Daoy (cell line): Measurements from ENCODE around the gene RALA. TPM values are rescaled to one million over a fixed set of nuclear protein-coding genes. Genes with fewer than 3 reads are reported as not detected.
"Not testable (repeated sequence)": the region's sequence is repeated elsewhere in the genome, so short reads cannot be mapped to it uniquely, and the experiment has no call there.

ENCODE experiments used
- DNase-seq: peaks from one replicate; pipeline ENCODE4 v3.0.0-alpha.2; 2015; ENCODE audit warnings: low read depth
- total RNA-seq: library from RNA; depleted of rRNA; stranded (reverse); fragments of >200 nt; shearing (Covaris generic); gene quantifications from 2 replicates; pipeline ENCODE4 v1.2.3, GENCODE V29; 2014

The RALA gene
- total RNA-seq, 1 experiment from 2014 or later = 12.2 TPM

- DNase-seq = no peak
Observed at GRCh38 chr7:39727231-39728012, 104.0 kb downstream of the RALA start.

- peak; percentile 99 for DNase-seq
Observed at GRCh38 chr7:39732837-39733804, 109.7 kb downstream of the RALA start.

GRCh38 chr7:39733881-39734632, 110.7 kb downstream of the RALA start:
- DNase-seq = peak; percentile 88

GRCh38 chr7:39734633-39735004, 111.2 kb downstream of the RALA start:
- no peak for DNase-seq

- DNase-seq = peak; percentile 88
Observed at GRCh38 chr7:39735903-39736302, 112.5 kb downstream of the RALA start.

GRCh38 chr7:39741942-39742623, 118.7 kb downstream of the RALA start:
- peak; percentile 42 for DNase-seq

- DNase-seq = no peak
Observed at GRCh38 chr7:39744620-39745019, 121.2 kb downstream of the RALA start.

- no peak for DNase-seq
Observed at GRCh38 chr7:39745320-39745719, 121.9 kb downstream of the RALA start.

GRCh38 chr7:39746103-39746819, 122.9 kb downstream of the RALA start:
- DNase-seq = peak; percentile 90

GRCh38 chr7:39749177-39749576, 125.8 kb downstream of the RALA start:
- no peak for DNase-seq

GRCh38 chr7:39749717-39750116, 126.3 kb downstream of the RALA start:
- no peak for DNase-seq

GRCh38 chr7:39750253-39751077, 127.1 kb downstream of the RALA start:
- DNase-seq = no peak

GRCh38 chr7:39753237-39753636, 129.9 kb downstream of the RALA start:
- not testable (repeated sequence) for DNase-seq

- no peak for DNase-seq
Observed at GRCh38 chr7:39753823-39754325, 130.5 kb downstream of the RALA start.

- peak; percentile 69 for DNase-seq
Observed at GRCh38 chr7:39754326-39755120, 131.2 kb downstream of the RALA start.

GRCh38 chr7:39757604-39758003, 134.2 kb downstream of the RALA start:
- DNase-seq = no peak
